ENCODE results near the gene KIF5B. TPM values are rescaled to one million over a fixed set of nuclear protein-coding genes. Genes with fewer than 3 reads are reported as not detected.
A peak's percentile ranks its signal among the peaks of the same experiment; 100 is the strongest.
"Not testable (repeated sequence)": the region's sequence is repeated elsewhere in the genome, so short reads cannot be mapped to it uniquely, and the experiment has no call there.

Gene KIF5B
- total RNA-seq, 3 donors from 2014 or later, result 79.1 to 89.8 (median 81.9) TPM

DNA sequence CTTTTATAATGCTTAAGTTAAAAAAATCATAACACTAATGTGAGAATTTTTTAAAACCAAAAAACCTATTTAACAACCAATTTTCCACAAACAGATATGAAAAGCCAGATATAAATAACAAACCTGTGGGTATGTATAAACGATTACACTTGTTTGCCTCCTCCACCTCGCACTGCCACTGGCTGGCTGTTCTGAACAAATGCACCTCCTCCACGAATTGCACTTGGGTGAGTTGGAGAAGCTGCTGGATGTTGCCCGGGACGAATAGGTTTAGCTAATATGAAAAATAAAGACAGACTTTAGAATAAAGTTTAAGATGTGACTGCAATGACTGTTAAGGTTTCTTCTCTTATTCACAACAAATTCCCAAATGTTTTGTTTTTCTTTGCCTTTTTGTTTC lies 40.8 kb downstream of the KIF5B start:
- H3K4me3 Mint-ChIP-seq, result no peak overlapping the region
- DNase-seq, result no peak
- H3K27me3 Mint-ChIP-seq (ENCODE audit: low read depth), result no peaks in the 10 kb centered on the region
- ATAC-seq, result no peak
- no peaks in the 10 kb centered on the region for H3K9me3 Mint-ChIP-seq
- H3K36me3 Mint-ChIP-seq (ENCODE audit: insufficient read depth), result peaks cover 35% of the 10 kb centered on the region
- H3K4me1 Mint-ChIP-seq (ENCODE audit: low read depth), result no peaks in the 10 kb centered on the region

DNA sequence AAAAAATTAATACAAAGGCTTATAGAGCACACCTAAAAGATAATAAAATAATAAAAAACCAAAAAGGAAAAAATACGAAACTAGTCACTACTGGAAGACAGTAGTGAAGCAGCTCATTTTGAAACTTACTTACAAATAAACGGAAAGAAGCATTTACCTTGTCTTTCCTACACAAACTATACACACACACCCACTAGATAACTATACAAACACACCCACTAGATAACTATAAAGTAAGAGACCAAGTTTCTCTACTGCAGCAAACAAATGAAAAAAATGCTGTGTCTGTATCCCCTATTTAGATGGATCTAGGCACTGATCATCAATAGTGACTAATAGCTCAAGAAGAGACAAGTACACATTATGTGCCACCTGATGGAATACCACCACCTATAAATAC lies 49.2 kb downstream of the KIF5B start:
- H3K36me3 Mint-ChIP-seq (ENCODE audit: insufficient read depth), result peaks cover 16% of the 10 kb centered on the region
- no peaks in the 10 kb centered on the region for H3K27me3 Mint-ChIP-seq (ENCODE audit: low read depth)
- DNase-seq (no peak), ATAC-seq (no peak)
- H3K9me3 Mint-ChIP-seq, result no peaks in the 10 kb centered on the region
- H3K4me1 Mint-ChIP-seq (ENCODE audit: low read depth), result peaks cover 5% of the 10 kb centered on the region
- no peak overlapping the region for H3K4me3 Mint-ChIP-seq

DNA sequence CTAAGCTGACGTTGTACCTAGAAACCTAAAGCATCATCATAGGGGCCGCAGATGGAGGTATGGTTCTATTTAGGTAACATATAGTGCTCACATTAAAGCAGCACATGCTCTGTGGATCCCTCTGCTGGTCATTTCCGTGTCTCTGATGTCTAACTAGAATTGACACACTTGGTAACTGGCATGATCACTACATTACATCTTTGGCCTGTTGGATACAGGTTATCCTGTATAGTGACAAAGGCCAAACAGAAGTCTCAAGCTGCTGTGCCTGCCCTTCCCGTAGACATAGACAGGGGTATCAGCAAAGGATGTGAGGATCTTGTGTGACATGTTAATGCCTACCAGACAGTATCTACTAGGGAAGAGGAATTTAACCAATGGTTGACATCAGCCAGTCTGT lies 51.2 kb downstream of the KIF5B start:
- no peaks in the 10 kb centered on the region for H3K9me3 Mint-ChIP-seq
- H3K4me1 Mint-ChIP-seq (ENCODE audit: low read depth), result peaks cover 8% of the 10 kb centered on the region
- peaks cover 13% of the 10 kb centered on the region for H3K36me3 Mint-ChIP-seq (ENCODE audit: insufficient read depth)
- H3K4me3 Mint-ChIP-seq, result no peak overlapping the region
- H3K27me3 Mint-ChIP-seq (ENCODE audit: low read depth), result no peaks in the 10 kb centered on the region
- DNase-seq (peak; percentile 22), ATAC-seq (peak; percentile 53 to 63)

DNA sequence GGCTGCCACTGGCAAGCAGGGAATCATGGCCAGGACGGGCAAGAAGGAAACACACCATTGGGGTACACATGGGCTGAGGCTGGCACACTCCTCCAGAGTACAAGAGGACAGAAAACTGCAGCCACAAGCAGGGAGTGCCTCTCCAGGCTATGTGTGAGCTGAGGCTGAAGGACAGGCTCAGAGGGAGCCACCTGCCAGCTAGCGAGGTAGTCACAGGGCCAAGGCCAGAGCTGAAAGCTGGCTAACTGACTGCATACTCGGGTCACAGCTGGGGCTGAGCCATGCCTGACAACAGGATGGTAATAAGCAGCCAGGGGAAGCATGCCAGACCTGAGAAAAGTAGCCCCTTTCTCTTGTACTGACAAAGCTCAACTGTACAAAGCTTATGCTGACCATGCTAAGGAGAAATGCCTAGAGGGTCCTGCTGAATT lies 52.0 kb downstream of the KIF5B start:
- Mint-ChIP-seq H3K36me3 (ENCODE audit: insufficient read depth) (peaks cover 8% of the 10 kb centered on the region), H3K4me1 (ENCODE audit: low read depth) (peaks cover 8% of the 10 kb centered on the region), H3K4me3 (no peak overlapping the region), H3K9me3 (no peaks in the 10 kb centered on the region), H3K27me3 (ENCODE audit: low read depth) (no peaks in the 10 kb centered on the region)
- no peak for DNase-seq
- peak; percentile 19 to 34 for ATAC-seq

DNA sequence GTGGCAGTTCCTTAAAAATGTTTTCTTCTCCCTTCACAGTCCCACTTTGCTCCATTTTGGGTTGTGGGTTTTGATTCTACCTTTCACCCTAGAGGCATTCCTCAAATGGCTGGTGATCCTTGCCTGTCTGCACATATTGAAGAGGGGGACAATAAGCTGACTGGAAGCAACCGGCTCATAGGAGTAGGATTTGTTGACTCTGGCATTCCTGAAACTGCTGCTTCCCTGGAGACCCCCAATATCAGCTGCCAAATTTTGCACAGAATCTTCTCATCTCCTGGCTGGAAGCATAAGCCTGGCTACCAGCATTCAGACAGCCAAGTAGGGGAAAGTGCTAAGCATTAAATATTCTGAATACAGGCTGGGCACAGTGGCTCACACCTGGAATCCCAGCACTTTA lies 53.7 kb downstream of the KIF5B start:
- ATAC-seq (no peak), DNase-seq (no peak)
- Mint-ChIP-seq H3K36me3 (ENCODE audit: insufficient read depth) (no peaks in the 10 kb centered on the region), H3K9me3 (no peaks in the 10 kb centered on the region), H3K27me3 (ENCODE audit: low read depth) (no peaks in the 10 kb centered on the region), H3K4me3 (no peak overlapping the region), H3K4me1 (ENCODE audit: low read depth) (peaks cover 8% of the 10 kb centered on the region)

DNA sequence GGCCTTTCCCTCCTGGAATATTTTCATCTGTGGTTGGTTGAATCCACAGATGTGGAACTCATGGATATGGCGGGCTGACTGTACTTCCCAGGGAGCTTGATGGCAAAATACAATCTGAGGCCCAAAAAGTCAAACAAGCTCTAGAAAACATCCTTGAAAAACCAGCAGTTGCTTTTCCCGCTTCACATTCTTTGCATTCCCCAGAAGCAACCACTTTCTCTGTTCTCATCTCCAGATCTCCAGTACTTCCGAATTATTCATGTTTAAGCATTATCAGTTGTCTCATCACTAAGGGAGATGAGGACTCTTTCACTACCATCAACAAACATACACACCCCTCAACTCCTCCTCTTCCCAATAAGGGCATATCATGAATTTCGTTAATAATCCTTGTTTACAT lies 55.3 kb downstream of the KIF5B start:
- Mint-ChIP-seq H3K36me3 (ENCODE audit: insufficient read depth) (no peaks in the 10 kb centered on the region), H3K4me1 (ENCODE audit: low read depth) (peaks cover 8% of the 10 kb centered on the region), H3K9me3 (no peaks in the 10 kb centered on the region), H3K27me3 (ENCODE audit: low read depth) (no peaks in the 10 kb centered on the region), H3K4me3 (no peak overlapping the region)
- DNase-seq (no peak), ATAC-seq (no peak)

DNA sequence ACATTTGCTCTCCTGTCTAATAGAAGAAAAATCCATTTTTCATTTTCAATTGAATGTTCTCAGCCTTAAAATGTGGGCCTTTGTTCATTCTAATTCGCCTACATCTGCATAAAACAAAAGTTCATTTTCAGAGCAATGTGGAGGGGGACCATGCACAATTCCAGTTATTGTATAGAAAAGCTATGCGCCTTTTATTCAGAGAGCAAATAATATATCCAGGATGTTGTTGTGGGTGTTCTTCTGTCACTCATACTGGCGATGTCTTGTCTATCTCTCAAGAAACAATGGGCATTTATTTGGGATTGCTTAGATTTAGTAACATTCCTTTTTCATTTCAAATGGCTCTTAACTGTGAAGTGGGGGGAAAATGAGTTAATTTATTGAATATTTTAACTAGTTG lies 56.4 kb downstream of the KIF5B start:
- H3K4me3 Mint-ChIP-seq, result no peak overlapping the region
- no peaks in the 10 kb centered on the region for H3K27me3 Mint-ChIP-seq (ENCODE audit: low read depth)
- no peaks in the 10 kb centered on the region for H3K9me3 Mint-ChIP-seq
- DNase-seq (no peak), ATAC-seq (no peak)
- H3K4me1 Mint-ChIP-seq (ENCODE audit: low read depth), result peaks cover 8% of the 10 kb centered on the region
- no peaks in the 10 kb centered on the region for H3K36me3 Mint-ChIP-seq (ENCODE audit: insufficient read depth)

DNA sequence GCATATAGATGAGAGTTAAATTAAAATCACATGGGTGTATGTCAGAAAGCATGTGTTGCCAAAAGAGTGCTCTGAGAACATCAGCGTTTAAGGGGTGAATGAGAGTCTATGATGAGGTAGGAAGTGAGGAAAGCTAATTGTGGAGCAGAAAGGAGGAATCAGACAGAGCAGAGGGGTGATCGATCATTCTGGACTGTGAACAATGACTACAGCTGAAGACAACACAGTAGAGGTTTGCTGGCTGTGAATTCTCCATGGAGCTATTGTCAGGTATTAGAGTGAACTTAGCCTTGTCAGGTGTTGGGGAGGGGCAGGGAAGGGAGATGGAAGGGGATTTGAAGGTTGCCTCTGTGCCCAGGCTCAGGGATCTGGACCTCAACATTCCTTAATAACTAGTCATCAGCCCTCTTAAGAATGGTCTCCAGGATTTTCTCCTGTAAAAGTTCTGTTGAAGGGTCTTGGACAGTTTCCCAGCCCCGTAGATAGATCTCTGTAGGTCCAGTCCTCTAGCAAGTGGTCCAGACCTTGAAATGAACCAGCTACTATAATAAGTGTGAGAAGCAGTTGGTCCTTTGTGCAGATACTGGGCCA lies 57.1 kb downstream of the KIF5B start:
- H3K4me1 Mint-ChIP-seq (ENCODE audit: low read depth), result peaks cover 8% of the 10 kb centered on the region
- DNase-seq (no peak), ATAC-seq (no peak)
- no peaks in the 10 kb centered on the region for H3K36me3 Mint-ChIP-seq (ENCODE audit: insufficient read depth)
- H3K9me3 Mint-ChIP-seq, result no peaks in the 10 kb centered on the region
- no peak overlapping the region for H3K4me3 Mint-ChIP-seq
- H3K27me3 Mint-ChIP-seq (ENCODE audit: low read depth), result no peaks in the 10 kb centered on the region

DNA sequence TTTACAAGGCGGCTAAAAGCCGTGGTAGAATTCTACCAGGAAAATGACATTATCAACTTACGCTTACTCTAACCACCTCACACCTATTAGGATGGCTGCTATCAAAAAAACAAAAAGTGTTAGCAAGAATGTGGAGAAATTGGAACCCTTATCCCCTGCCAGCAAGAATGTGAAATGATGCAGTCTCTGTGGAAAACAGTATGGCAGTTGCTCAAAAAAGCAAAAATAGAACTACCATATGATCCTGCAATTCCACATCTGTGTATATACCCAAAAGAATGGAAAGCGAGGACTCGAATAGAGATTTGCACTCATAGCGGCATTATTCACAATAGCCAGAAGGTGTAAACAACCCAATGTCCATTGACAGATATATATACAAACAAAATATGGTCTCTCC lies 61.3 kb downstream of the KIF5B start:
- Mint-ChIP-seq H3K4me1 (ENCODE audit: low read depth) (no peaks in the 10 kb centered on the region), H3K4me3 (no peak overlapping the region), H3K27me3 (ENCODE audit: low read depth) (no peaks in the 10 kb centered on the region), H3K36me3 (ENCODE audit: insufficient read depth) (no peaks in the 10 kb centered on the region), H3K9me3 (no peaks in the 10 kb centered on the region)
- DNase-seq, result no peak
- ATAC-seq, result no peak

DNA sequence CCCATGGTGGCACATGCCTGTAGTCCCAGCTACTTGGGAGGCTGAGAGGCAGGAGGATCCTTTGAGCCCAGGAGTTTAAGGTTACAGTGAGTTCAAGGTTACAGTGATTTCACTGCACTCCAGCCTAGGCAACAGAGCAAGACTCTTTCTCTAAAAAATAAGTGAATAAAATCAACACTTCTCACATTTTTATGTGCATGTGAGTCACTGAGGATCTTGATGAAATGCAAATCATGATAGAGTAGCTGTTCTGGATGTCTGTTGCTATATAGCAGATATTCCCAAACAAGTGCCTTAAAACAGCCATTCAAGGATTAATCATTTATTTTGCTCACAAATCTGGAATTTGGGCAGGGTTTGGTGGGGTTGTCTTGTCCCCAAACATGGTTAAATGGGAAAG lies 65.3 kb downstream of the KIF5B start:
- no peaks in the 10 kb centered on the region for H3K36me3 Mint-ChIP-seq (ENCODE audit: insufficient read depth)
- no peak overlapping the region for H3K4me3 Mint-ChIP-seq
- ATAC-seq (no peak), DNase-seq (no peak)
- H3K4me1 Mint-ChIP-seq (ENCODE audit: low read depth), result no peaks in the 10 kb centered on the region
- H3K9me3 Mint-ChIP-seq, result peaks cover 3% of the 10 kb centered on the region
- no peaks in the 10 kb centered on the region for H3K27me3 Mint-ChIP-seq (ENCODE audit: low read depth)

DNA sequence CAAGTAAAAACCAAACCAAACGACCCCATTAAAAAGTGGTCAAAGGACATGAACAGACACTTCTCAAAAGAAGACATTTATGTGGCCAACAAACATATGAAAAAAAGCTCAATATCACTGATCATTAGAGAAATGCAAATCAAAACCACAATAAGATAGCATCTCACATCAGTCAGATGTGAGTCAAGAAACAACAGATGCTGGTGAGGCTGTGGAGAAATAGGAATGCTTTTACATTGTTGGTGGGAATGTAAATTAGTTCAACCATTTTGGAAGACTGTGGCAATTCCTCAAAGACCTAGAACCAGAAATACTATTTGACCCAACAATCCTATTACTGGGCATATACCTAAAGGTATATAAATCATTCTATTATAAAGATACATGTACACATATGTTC lies 68.4 kb downstream of the KIF5B start:
- not testable (repeated sequence) for H3K27me3 Mint-ChIP-seq (ENCODE audit: low read depth); DNase-seq; H3K4me1 Mint-ChIP-seq (ENCODE audit: low read depth); H3K9me3 Mint-ChIP-seq; H3K36me3 Mint-ChIP-seq (ENCODE audit: insufficient read depth); ATAC-seq; H3K4me3 Mint-ChIP-seq

DNA sequence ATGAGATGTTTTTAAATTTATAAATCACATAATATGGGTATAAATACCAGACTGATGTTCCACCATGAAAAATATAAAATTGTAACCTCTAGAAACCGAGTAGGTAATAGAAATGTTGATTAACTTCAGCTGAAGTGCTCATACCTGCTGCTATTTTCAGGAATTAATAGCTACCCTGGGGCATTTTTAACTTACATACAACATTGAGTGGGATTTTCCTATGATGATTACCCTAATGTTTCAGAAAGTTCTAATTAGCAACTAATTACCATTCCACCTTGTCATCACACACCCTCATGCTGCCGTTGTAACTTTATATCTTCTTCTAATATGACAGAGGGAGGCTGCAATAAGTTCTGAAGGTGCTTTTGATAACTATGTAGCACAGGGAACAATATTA lies 74.1 kb downstream of the KIF5B start:
- no peak for DNase-seq
- no peak for ATAC-seq
- Mint-ChIP-seq H3K4me3 (no peak overlapping the region), H3K27me3 (ENCODE audit: low read depth) (no peaks in the 10 kb centered on the region), H3K9me3 (peaks cover 4% of the 10 kb centered on the region), H3K4me1 (ENCODE audit: low read depth) (peaks cover 10% of the 10 kb centered on the region), H3K36me3 (ENCODE audit: insufficient read depth) (peaks cover 1% of the 10 kb centered on the region)

DNA sequence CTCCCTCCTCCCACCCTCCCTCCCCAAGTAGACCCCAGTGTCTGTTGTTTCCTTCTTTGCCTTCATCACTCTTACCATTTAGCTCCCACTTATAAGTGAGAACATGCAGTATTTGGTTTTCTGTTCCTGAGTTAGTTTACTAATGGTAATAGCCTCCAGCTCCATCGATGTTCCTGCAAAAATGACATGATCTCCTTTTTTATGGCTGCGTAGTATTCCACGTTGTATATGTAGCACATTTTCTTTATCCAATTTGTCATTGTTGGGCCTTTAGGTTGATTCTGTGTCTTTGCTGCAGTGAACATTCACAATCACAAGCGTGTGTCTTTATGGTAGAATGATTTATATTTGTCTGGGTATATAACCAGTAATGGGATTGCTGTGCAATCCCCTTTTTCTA lies 75.8 kb downstream of the KIF5B start:
- no peak for ATAC-seq
- Mint-ChIP-seq H3K36me3 (ENCODE audit: insufficient read depth) (peaks cover 1% of the 10 kb centered on the region), H3K4me1 (ENCODE audit: low read depth) (peaks cover 19% of the 10 kb centered on the region), H3K27me3 (ENCODE audit: low read depth) (no peaks in the 10 kb centered on the region), H3K9me3 (peaks cover 4% of the 10 kb centered on the region), H3K4me3 (no peak overlapping the region)
- DNase-seq, result no peak

DNA sequence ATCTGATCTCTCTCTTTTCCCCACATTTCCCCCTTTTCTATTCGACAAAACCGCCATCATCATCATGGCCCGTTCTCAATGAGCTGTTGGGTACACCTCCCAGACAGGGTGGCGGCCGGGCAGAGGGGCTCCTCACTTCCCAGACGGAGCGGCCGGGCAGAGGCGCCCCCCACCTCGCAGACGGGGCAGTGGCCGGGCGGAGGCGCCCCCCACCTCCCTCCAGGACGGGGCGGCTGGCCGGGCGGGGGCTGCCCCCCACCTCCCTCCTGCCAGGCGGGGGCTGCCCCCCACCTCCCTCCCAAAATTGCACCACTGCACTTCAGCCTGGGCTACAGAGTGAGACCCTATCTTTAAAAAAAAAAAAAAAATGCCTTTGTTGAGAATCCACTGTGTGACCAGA lies 77.2 kb downstream of the KIF5B start:
- H3K4me3 Mint-ChIP-seq; ATAC-seq; H3K9me3 Mint-ChIP-seq; H3K36me3 Mint-ChIP-seq (ENCODE audit: insufficient read depth); DNase-seq; H3K27me3 Mint-ChIP-seq (ENCODE audit: low read depth): not testable (repeated sequence)
- H3K4me1 Mint-ChIP-seq (ENCODE audit: low read depth), result peaks cover 23% of the 10 kb centered on the region

DNA sequence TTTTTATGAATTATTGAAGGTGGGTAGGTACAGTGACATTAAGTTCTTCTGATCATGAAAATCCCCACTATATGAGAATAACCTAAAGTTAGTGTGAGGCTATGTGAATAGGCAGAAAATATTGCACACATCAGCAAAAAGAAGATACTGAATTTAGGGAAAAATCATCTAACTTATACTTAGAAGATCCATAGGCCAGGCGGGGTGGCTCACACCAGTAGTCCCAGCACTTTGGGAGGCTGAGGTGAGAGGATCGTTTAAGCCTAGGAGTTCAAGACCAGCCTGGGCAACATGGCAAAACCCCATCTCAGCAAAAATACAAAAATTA lies 78.1 kb downstream of the KIF5B start:
- Mint-ChIP-seq H3K4me1 (ENCODE audit: low read depth) (peaks cover 23% of the 10 kb centered on the region), H3K4me3 (no peak overlapping the region), H3K27me3 (ENCODE audit: low read depth) (no peaks in the 10 kb centered on the region), H3K9me3 (peaks cover 4% of the 10 kb centered on the region), H3K36me3 (ENCODE audit: insufficient read depth) (peaks cover 1% of the 10 kb centered on the region)
- DNase-seq (no peak), ATAC-seq (no peak)
